ENCODE measurements around the gene ZNF230. TPM values are rescaled to one million over a fixed set of nuclear protein-coding genes. Genes with fewer than 3 reads are reported as not detected.

The ZNF230 gene
- total RNA-seq, 1 donor from 2014 or later = 6.5 TPM

- H3K4me1 Mint-ChIP-seq = no peaks in the 10 kb centered on the region
Observed at GRCh38 chr19:43976732-43977131, 26.0 kb upstream of the ZNF230 start.

GRCh38 chr19:43983544-43983911 lies 19.2 kb upstream of the ZNF230 start:
- Mint-ChIP-seq H3K36me3 (ENCODE audit: low read depth) (peaks cover 25% of the 10 kb centered on the region), H3K27me3 (ENCODE audit: low read depth) (no peaks in the 10 kb centered on the region), H3K4me1 (peaks cover 12% of the 10 kb centered on the region), H3K4me3 (peak overlapping the region; percentile 83), H3K9me3 (peaks cover 13% of the 10 kb centered on the region), H3K27ac (ENCODE audit: unreplicated experiment) (no peak overlapping the region)
- DNase-seq (ENCODE audit: low read depth, low spot score) = no peak
- TF ChIP-seq CTCF (conservative IDR thresholded peaks at IDR 0.05) = no peak

More at GRCh38 chr19:43976732-43977131, 26.0 kb upstream of the ZNF230 start:
- DNase-seq (ENCODE audit: low read depth, low spot score) = no peak
- Mint-ChIP-seq H3K9me3 (peaks cover 39% of the 10 kb centered on the region), H3K36me3 (ENCODE audit: low read depth) (peaks cover 64% of the 10 kb centered on the region), H3K4me3 (no peak overlapping the region), H3K27me3 (ENCODE audit: low read depth) (no peaks in the 10 kb centered on the region), H3K27ac (ENCODE audit: unreplicated experiment) (no peak overlapping the region)
- TF ChIP-seq CTCF (conservative IDR thresholded peaks at IDR 0.05) = no peak

- Mint-ChIP-seq H3K4me1 (peaks cover 12% of the 10 kb centered on the region), H3K4me3 (peak within 1 kb of the TSS; percentile 100), H3K9me3 (peaks cover 16% of the 10 kb centered on the region), H3K27ac (ENCODE audit: unreplicated experiment) (peak within 1 kb of the TSS; percentile 96), H3K27me3 (ENCODE audit: low read depth) (no peaks in the 10 kb centered on the region), H3K36me3 (ENCODE audit: low read depth) (peaks cover 24% of the 10 kb centered on the region)
- peak; percentile 72 for DNase-seq (ENCODE audit: low read depth, low spot score)
- no peak for TF ChIP-seq CTCF (conservative IDR thresholded peaks at IDR 0.05)
Observed at GRCh38 chr19:43983912-43984686, 18.7 kb upstream of the ZNF230 start, which contains the start of gene ZNF155. TSS of gene ZNF155 (plus strand) at chr19:43984188. CDS start at chr19:43988544, 4,356 bp downstream.

- Mint-ChIP-seq H3K27ac (ENCODE audit: unreplicated experiment) (peak overlapping the region; percentile 91), H3K9me3 (peaks cover 15% of the 10 kb centered on the region), H3K27me3 (ENCODE audit: low read depth) (no peaks in the 10 kb centered on the region), H3K4me3 (peak overlapping the region; percentile 100), H3K4me1 (peaks cover 12% of the 10 kb centered on the region), H3K36me3 (ENCODE audit: low read depth) (peaks cover 27% of the 10 kb centered on the region)
- no peak for DNase-seq (ENCODE audit: low read depth, low spot score)
- no peak for TF ChIP-seq CTCF (conservative IDR thresholded peaks at IDR 0.05)
Observed at GRCh38 chr19:43984687-43985000, 18.1 kb upstream of the ZNF230 start.

- Mint-ChIP-seq H3K27me3 (ENCODE audit: low read depth) (no peaks in the 10 kb centered on the region), H3K4me3 (no peak overlapping the region), H3K4me1 (peaks cover 10% of the 10 kb centered on the region), H3K36me3 (ENCODE audit: low read depth) (peaks cover 34% of the 10 kb centered on the region), H3K9me3 (peaks cover 10% of the 10 kb centered on the region), H3K27ac (ENCODE audit: unreplicated experiment) (no peak overlapping the region)
- no peak for DNase-seq (ENCODE audit: low read depth, low spot score)
- no peak for TF ChIP-seq CTCF (conservative IDR thresholded peaks at IDR 0.05)
Observed at GRCh38 chr19:43997631-43998290, 5.0 kb upstream of the ZNF230 start.
